HK-2 (cell line): ENCODE data around the gene LRRC73.
"Not testable (repeated sequence)": the region's sequence is repeated elsewhere in the genome, so short reads cannot be mapped to it uniquely, and the experiment has no call there.

Experiments used
- DNase-seq: peaks from one replicate; pipeline ENCODE4 v3.0.0-alpha.2; 2018; ENCODE audit not compliant: unreplicated experiment

LRRC73 gene

GRCh38 chr6:43493230-43493629 is 16.9 kb downstream of the LRRC73 start:
- DNase-seq: no peak

- DNase-seq: no peak
Observed at GRCh38 chr6:43492673-43493072, 17.5 kb downstream of the LRRC73 start.

- DNase-seq: no peak
Observed at GRCh38 chr6:43491750-43492661, 18.1 kb downstream of the LRRC73 start.

GRCh38 chr6:43490523-43490939 is 19.6 kb downstream of the LRRC73 start:
- no peak for DNase-seq

- no peak for DNase-seq
Observed at GRCh38 chr6:43489277-43490072, 20.7 kb downstream of the LRRC73 start.

GRCh38 chr6:43488667-43489276 is 21.4 kb downstream of the LRRC73 start:
- DNase-seq: no peak

- DNase-seq: no peak
Observed at GRCh38 chr6:43481591-43482236, 28.4 kb downstream of the LRRC73 start.

GRCh38 chr6:43481075-43481474 is 29.1 kb downstream of the LRRC73 start:
- DNase-seq: no peak

GRCh38 chr6:43478008-43478372 is 32.2 kb downstream of the LRRC73 start:
- no peak for DNase-seq

- DNase-seq: peak; percentile 92
Observed at GRCh38 chr6:43477235-43478007, 32.7 kb downstream of the LRRC73 start, which contains the start of gene TJAP1. Gene TJAP1, plus strand, starts transcription at chr6:43477570. Its CDS starts 21,432 bp downstream, at chr6:43499002.

GRCh38 chr6:43476746-43477145 is 33.4 kb downstream of the LRRC73 start:
- DNase-seq: no peak

- no peak for DNase-seq
Observed at GRCh38 chr6:43475516-43475915, 34.6 kb downstream of the LRRC73 start.

- DNase-seq: no peak
Observed at GRCh38 chr6:43472515-43472914, 37.6 kb downstream of the LRRC73 start.

GRCh38 chr6:43471399-43471798 is 38.7 kb downstream of the LRRC73 start:
- DNase-seq: no peak

GRCh38 chr6:43469947-43470346 is 40.2 kb downstream of the LRRC73 start:
- DNase-seq: no peak

GRCh38 chr6:43468748-43469681 is 41.1 kb downstream of the LRRC73 start:
- DNase-seq: no peak

GRCh38 chr6:43468240-43468639 is 41.9 kb downstream of the LRRC73 start:
- DNase-seq: no peak

GRCh38 chr6:43467752-43468151 is 42.4 kb downstream of the LRRC73 start:
- DNase-seq: no peak

GRCh38 chr6:43467265-43467664 is 42.9 kb downstream of the LRRC73 start:
- not testable (repeated sequence) for DNase-seq

GRCh38 chr6:43465948-43466347 is 44.2 kb downstream of the LRRC73 start:
- DNase-seq: no peak
